Measurements from ENCODE around the gene ARID3A.
A peak's percentile ranks its signal among the peaks of the same experiment; 100 is the strongest.

ARID3A gene

GRCh38 chr19:892243-892893 lies 33.5 kb upstream of the ARID3A start:
- FAIRE-seq, result no peak

GRCh38 chr19:892894-893689 lies 32.7 kb upstream of the ARID3A start, which contains the start of the genes MED16 and RNU6-9:
MED16 (minus strand) TSS chr19:893187; CDS start chr19:891131, 2,056 bp downstream.
RNU6-9 (plus strand) TSS chr19:893484.
- peak; percentile 80 for FAIRE-seq

GRCh38 chr19:896434-896833 lies 29.4 kb upstream of the ARID3A start:
- no peak for FAIRE-seq

GRCh38 chr19:896999-897398 lies 28.8 kb upstream of the ARID3A start:
- no peak for FAIRE-seq

GRCh38 chr19:897442-898039 lies 28.3 kb upstream of the ARID3A start:
- no peak for FAIRE-seq

- no peak for FAIRE-seq
These were observed 27.2 kb upstream of the ARID3A start for GRCh38 chr19:898663-899062.

GRCh38 chr19:899336-900042 lies 26.3 kb upstream of the ARID3A start:
- no peak for FAIRE-seq

GRCh38 chr19:900043-900301 lies 25.9 kb upstream of the ARID3A start:
- no peak for FAIRE-seq

GRCh38 chr19:900302-901111 lies 25.3 kb upstream of the ARID3A start:
- no peak for FAIRE-seq

- FAIRE-seq, result no peak
These were observed 24.4 kb upstream of the ARID3A start for GRCh38 chr19:901216-902092.

GRCh38 chr19:902093-902370 lies 23.8 kb upstream of the ARID3A start:
- FAIRE-seq, result no peak

- peak; percentile 33 for FAIRE-seq
These were observed 23.2 kb upstream of the ARID3A start for GRCh38 chr19:902446-903226.

GRCh38 chr19:903266-903797 lies 22.5 kb upstream of the ARID3A start:
- no peak for FAIRE-seq

- no peak for FAIRE-seq
These were observed 21.3 kb upstream of the ARID3A start for GRCh38 chr19:904545-904944.

- FAIRE-seq, result no peak
These were observed 19.4 kb upstream of the ARID3A start for GRCh38 chr19:906480-906879.

GRCh38 chr19:907183-907853 lies 18.5 kb upstream of the ARID3A start:
- FAIRE-seq, result no peak

GRCh38 chr19:911197-912033 lies 14.4 kb upstream of the ARID3A start:
- no peak for FAIRE-seq

- FAIRE-seq, result no peak
These were observed 13.4 kb upstream of the ARID3A start for GRCh38 chr19:912181-913079.

Data from islet of Langerhans (tissue), 1 donor.